Measurements from ENCODE around the gene AASS. TPM values are rescaled to one million over a fixed set of nuclear protein-coding genes. Genes with fewer than 3 reads are reported as not detected.

The AASS gene
- total RNA-seq, 1 experiment from 2014 or later, result 19.5 TPM

DNA sequence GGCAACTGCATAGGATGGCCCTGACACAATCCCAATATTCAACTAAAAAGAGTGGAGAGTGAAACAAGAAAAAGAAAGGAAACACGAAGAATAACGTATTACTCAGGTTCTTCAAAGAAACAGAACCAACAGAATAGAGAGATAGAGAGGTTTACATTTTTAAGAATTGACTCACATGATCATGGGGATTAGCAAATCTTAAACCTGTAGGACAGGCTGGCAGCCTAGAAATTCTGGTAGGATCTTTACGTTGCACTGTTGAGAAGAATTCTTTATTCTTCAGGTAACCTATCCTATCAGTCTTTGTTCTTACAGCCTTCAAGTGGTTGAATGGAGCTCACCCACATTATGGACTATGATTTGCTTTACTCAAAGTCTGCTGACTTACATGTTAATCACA, 103.9 kb downstream of the AASS start:
- DNase-seq (ENCODE audit: low read depth), result no peak

DNA sequence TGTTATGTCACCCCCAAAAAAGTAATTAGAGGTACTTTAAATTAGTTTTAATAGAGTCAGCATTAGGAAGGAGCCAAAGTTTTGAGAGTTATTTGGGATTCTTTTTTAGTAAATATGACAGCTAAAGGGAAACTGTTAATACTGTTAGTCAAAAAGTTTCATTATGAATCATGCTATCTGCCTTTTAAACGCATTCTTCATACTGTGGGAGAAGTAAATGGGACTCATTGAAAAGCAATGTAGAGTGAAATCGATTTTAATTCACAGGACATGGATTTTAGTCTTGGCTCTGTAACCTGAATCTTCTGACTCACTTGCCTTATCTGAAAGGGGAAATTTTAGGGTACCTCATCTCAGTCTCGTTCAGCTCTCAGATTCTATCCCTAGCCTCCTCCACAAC, 105.1 kb downstream of the AASS start:
- DNase-seq (ENCODE audit: low read depth), result no peak

DNA sequence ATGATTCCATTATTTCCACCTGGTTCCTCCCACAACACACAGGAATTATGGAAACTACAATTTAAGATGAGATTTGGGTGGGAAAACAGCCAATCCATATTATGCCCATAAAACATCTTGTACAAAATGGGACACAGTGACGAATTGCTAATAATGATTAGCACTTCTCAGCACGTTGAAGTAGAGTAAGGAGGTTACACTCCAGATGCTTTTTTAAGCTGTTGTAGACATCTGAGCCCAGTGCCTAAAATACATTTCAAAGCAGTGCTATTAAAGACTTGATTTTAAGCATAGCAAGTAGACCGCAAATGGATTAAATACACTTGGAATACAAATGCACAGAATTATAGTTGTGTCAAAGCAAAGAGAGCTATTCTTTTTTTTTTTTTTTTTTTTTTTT, 105.9 kb downstream of the AASS start:
- no peak for DNase-seq (ENCODE audit: low read depth)

DNA sequence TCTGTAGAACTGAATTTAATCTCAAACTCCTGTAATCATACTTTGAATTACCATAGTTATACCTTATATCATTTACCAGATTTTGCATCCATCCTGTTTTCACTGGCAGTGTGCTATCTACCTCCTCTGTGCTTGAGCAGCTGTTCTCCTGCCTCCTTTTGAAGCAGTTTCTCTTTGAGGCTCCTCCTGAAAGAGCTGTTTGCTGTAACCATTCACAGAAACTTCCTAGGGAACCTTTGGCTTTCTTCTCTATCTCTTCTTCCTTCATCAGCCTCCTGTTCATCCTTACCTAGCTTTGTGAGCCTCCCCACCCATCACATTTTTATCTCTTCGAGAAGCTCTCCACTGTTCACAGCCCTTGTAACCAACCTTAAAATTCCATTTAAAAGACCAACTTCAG, 108.2 kb downstream of the AASS start:
- no peak for DNase-seq (ENCODE audit: low read depth)

DNA sequence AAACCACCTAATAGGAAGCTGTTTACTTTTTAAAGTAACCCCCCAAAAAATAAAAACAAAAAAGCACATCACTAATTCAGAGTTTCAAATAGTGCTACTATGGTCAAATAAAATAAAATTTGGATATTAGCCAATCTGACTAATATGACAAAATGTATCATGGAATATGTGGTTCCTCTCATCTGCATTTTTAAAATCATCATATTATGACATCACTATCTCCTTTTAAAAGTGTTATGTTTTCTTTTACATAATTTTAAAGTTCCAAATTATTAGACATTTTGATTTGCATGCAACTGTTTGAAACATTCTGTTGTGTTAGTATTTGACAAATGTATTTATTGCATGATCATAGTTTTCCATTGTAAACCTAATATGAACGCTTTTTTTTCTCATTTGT, 110.4 kb downstream of the AASS start:
- DNase-seq (ENCODE audit: low read depth), result no peak

DNA sequence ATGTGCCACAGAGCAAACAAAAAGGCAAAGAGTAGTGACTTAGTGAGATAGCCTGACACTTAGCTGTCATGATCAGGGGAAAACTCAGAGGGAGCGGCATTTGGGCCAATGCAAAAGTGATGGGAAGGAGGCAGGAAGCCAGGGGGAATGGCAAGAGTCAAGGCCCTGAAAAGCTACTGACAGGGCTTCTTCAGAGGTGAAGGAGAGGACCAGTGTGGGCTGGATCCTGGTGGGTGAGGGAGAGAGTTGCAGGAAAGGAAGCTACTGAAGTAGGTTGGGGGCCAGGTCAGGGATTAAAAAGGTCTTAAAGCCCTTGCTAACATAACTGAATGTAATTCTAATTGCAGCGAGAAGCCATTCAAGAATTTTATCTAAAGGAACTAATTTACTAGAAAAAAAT, 117.0 kb downstream of the AASS start:
- DNase-seq (ENCODE audit: low read depth), result no peak

Other genes with a start within 250 kb of the AASS start
- gene FEZF1, start 160.5 kb upstream of the AASS start, total RNA-seq (2014; rRNA removed; shearing (Covaris generic)), result not detected in 2 replicates

Measured in RPMI7951 (cell line).